ENCODE results near the gene PTCD1.

DNA sequence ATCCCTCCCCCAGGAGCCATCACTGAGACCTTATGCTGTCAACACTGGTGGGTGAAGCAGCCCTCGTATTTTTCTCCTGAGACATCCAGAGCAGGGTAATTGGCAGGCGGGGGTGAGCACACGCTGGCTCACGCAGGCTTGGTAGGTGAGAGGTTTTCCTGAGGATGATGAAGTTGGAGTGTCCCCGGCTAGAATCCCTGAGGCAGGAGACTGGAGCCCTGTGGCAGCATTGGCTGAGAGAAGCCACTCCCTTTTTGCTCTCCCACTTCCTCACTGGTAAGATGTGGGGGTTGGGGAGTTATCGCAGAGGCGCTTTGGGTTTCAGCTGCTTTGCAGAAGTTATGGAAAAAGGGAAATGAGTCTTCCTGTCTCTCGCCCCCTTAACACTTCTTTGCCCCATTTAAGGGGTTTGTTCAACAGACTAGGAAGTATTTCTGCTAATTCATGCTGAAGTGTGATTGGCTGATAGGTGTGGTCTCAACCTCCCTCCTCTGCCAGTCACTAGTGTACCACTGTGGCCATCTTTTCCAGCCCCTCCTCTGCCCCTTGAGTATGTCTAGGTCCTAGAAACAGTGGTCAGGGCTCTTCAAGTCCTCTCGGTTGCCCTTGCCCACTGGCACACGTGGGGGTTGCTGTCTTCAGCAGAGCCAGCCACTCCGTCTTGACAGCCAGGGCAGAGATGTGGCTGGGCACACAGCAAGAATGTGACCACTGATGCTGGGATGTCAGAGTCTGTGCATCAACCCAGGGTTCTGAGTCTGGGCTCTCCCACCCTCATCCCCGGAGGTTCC is 58.4 kb downstream of the PTCD1 start:
- TF ChIP-seq, protein P1, sequence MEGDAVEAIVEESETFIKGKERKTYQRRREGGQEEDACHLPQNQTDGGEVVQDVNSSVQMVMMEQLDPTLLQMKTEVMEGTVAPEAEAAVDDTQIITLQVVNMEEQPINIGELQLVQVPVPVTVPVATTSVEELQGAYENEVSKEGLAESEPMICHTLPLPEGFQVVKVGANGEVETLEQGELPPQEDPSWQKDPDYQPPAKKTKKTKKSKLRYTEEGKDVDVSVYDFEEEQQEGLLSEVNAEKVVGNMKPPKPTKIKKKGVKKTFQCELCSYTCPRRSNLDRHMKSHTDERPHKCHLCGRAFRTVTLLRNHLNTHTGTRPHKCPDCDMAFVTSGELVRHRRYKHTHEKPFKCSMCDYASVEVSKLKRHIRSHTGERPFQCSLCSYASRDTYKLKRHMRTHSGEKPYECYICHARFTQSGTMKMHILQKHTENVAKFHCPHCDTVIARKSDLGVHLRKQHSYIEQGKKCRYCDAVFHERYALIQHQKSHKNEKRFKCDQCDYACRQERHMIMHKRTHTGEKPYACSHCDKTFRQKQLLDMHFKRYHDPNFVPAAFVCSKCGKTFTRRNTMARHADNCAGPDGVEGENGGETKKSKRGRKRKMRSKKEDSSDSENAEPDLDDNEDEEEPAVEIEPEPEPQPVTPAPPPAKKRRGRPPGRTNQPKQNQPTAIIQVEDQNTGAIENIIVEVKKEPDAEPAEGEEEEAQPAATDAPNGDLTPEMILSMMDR (IDR thresholded peaks at IDR 0.05 in 8 of 11, conservative IDR thresholded peaks at IDR 0.05 in 3 of 11) = no peak
- TF ChIP-seq POLR2A (IDR thresholded peaks at IDR 0.05) = peak in 1 of 3 donors; percentile 39

Data from spleen (tissue), 7 donors.